Smooth muscle cell of the brain vasculature (primary cell): ENCODE data around the gene GADL1.
A peak's percentile ranks its signal among the peaks of the same experiment; 100 is the strongest.

ENCODE experiments used
- DNase-seq: peaks from one replicate; pipeline ENCODE4 v3.0.0-alpha.2; 2012; ENCODE audit warnings: low read depth, low spot score

GADL1 gene

DNA sequence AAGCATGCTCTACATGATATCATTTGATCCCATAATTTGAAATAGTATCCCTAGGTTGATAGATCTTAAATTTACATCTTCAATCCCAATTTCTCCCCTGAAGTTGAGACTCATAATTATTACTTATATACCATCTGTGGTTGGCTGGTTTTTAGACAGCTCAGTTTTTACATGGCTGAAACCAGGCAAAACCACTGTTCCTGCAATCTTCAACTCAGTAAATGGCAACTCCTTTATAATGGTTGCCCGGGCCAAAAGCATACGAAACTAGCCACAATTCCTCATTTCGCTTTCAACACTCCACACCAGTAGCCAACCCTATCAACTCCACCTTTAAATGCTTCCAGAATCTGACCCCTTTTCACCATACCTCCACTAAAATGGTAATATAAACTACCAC is 169.6 kb downstream of the GADL1 start:
- no peak for DNase-seq

GRCh38 chr3:30723211-30723610 is 171.2 kb downstream of the GADL1 start:
- no peak for DNase-seq

- DNase-seq = no peak
Measured at GRCh38 chr3:30721314-30721634, 173.2 kb downstream of the GADL1 start.

DNA sequence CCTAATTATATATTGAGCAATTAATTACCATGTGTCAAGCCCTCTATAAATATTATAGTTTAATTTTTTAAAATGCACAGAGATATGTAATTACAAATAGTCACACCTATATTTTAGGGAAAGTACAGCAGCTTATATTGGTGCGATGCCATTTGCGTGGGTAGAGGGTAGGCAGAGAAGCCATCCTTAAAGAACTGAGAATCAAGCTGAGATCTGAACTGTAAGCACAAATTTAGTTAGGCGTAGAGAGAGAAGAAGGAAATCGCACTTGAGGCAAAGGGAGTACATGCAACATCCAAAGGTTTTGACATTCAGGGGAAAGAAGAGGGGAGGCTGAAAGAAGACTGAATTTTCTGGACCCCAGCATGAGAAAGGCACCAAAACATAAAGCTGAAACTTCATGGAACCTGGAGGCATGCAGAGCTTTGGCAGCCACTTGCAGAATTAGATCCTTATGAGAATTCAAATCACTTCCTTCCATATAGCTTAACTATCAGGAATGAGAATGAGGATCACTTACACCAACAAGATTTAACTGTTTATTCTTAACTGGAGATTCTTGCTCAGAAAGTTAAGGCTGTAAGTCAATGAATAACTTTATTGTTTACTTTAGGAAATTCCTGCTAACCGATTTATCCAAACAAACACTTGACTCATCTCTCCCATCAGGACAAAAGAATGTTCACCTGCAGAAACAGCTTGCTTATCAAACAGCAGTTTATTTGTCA is 173.7 kb downstream of the GADL1 start:
- DNase-seq = peak; percentile 33

DNA sequence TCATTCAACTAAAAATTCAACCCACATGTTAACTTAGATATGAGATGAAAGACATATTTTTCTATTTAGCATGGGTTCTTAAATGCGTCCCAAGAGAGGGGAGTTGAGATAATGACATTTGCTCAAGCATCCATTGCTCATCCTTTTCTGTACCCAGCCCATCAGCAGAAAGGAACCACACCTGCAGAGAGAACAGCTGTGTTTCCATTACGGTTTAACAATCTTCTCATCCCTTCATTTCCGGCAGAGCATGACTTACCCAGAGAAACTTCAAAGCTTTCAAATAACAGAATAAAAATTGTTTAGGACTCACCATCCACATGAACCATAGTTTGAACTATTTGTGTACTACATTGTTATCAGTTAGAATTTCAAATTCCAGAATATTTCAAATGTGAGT is 174.9 kb downstream of the GADL1 start:
- no peak for DNase-seq

- DNase-seq = no peak
Measured at GRCh38 chr3:30713885-30714503, 180.5 kb downstream of the GADL1 start.

- no peak for DNase-seq
Measured at GRCh38 chr3:30712991-30713390, 181.5 kb downstream of the GADL1 start.

GRCh38 chr3:30711867-30712266 is 182.6 kb downstream of the GADL1 start:
- no peak for DNase-seq

- no peak for DNase-seq
Measured at GRCh38 chr3:30711151-30711550, 183.3 kb downstream of the GADL1 start.

GRCh38 chr3:30710017-30710416 is 184.4 kb downstream of the GADL1 start:
- no peak for DNase-seq

- DNase-seq = no peak
Measured at GRCh38 chr3:30708472-30708871, 186.0 kb downstream of the GADL1 start.

GRCh38 chr3:30707825-30708224 is 186.6 kb downstream of the GADL1 start:
- no peak for DNase-seq

DNA sequence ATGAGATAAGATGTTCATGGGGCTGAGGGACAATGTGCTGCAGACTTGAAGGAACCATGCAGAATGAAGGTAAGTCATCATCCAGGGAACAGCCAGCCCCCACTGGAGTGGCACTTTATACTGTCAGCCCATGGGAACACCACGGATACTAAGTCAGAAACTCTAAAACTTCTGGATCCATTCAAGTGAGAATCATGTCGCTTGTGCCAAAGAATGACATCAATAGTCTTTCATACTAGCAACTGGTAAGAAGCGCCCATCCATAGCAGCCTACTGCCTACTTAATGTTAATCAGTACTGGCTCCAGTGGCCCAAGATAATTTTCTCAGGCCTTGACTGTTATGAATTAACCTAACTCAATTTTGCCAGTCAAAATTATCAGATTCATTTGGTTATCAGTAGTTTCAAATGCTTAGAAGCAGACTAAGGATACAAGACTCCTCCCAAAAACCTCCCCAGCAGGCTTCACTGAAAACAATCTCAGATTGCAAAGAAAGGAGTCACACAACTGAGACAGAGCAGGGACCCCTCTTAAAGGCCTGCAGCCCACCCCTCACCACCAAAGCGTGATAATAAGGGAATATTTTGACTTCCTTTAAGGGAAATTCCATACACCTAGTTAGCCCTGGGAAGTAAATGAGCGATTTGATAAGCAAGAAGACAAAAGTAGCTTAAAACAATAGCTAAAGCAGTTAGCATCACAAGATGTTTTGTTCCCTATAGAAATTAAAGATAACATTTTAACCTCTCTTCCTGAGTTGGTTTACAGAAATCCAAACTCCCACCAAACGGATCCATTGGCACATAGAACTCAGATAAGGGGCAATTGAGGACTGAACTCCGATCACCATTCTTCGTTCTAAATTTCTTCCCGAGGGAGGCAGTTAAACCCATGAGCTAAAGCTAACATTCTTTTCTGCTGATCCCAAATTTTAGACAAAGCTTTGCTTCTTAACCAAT is 189.2 kb downstream of the GADL1 start:
- no peak for DNase-seq

DNA sequence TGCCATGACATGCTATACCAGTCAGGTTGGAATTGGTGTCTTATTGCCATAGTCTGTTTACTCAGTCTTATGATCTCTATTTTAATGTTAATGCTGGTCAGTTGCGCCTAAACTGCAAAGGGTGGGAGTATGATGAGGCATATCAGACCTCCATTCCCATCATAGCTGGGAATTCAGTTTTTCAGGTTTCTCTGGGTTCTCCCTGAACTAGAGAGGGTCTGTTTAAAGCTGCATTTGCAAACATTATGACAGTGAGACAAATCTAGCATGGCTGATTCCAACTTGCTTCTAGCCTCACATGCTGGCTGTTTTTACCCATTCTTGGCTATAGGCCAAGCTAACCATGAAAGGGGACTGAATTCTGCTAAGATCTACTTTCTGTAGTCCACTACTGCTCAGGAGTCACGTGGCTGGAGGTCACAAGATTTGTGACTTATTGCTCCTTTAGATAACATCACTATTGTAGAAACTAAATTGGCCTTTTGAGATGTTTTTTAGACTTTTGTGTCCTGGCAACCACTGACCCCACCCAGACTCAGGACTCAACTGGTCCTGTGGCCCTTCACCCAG is 191.5 kb downstream of the GADL1 start:
- DNase-seq = no peak

- no peak for DNase-seq
Measured at GRCh38 chr3:30702038-30702827, 192.2 kb downstream of the GADL1 start.

- no peak for DNase-seq
Measured at GRCh38 chr3:30700702-30701321, 193.6 kb downstream of the GADL1 start.

DNA sequence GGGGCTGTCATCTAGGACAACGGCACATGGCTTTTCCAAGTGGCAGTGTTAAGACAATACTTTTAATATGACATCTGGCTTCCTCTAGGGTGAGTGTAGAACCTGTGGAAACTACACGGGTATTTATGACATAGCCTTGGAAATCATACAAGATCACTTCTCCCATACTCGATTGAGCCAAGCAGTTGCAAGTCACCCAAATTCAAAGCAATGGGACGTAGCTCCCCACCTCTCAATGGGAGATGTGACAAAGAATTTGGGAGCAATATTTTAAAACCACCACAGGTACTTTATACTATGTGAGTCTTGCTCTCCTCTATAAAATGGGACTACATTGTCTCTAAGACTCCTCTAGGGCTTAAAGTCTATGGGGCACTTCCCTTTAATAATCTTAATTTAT is 194.5 kb downstream of the GADL1 start:
- DNase-seq = no peak

DNA sequence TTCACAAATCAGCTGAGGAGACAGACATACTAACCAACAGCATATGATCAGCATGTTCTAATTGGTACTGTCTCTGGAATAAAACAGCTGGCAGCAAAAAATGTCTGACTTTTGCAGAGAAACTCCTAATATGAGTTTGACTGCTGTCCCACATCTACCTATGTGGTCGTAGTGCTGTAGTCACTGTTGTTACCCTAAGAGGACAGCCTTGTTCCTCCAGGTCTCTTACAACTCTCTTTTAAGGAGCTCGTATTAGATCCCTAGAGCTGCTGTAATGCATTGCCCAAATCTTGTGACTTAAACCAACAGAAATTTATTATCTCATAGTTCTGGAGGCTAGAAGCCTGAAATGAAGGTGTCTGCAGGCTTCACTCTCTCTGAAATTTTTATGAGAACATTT is 195.9 kb downstream of the GADL1 start:
- DNase-seq = no peak

DNA sequence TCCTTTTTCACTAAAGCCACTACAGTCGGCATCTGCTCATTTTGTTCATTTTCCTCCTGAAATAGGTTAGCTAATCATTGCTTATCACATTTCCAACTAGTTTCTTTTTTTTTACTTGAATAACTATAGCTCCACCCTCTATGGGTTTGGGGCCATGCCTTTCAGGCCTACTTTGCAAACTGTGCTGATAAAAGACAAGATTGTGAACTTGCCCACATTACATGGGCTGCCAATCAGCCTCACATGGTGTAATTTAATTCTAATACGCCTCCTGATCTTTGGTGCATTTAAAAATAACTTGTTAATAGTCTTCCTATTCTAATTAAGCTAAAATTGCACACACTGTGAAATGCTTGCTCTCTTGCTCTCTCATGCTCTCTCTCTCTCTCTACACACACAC is 197.6 kb downstream of the GADL1 start:
- no peak for DNase-seq

DNA sequence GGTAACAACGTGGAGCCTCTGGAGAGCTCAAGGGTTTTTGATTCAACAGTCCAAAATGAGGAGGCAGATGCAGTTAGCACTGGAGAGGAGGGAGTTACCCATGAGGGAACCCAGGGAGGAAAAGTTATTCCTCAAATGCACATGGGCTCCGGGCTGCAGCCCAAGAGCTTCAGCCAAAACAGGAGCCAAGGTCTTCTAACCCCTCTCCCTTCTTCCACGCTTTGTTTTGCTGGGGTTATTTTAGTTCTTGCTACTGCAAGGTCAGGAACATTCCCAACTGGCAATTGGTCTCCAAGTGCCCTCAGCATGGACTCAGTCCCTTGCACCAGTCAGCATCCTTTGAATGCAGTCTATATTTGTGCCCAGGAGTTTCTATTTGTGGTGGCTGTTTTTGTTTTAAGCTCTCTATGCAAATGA is 198.1 kb downstream of the GADL1 start:
- no peak for DNase-seq
